Measurements from ENCODE around the gene RNF214.

GRCh38 chr11:117218133-117218915, 14.1 kb upstream of the RNF214 start:
- TF ChIP-seq CTCF (optimal IDR thresholded peaks at IDR 0.05 in 1 of 3, IDR thresholded peaks at IDR 0.05 in 1 of 3, conservative IDR thresholded peaks at IDR 0.05 in 1 of 3; ENCODE audit: extremely low read depth in 1 of 3, insufficient read depth in 2 of 3, low read length in 3 of 3) (no peak), EZH2 (IDR thresholded peaks at IDR 0.05; ENCODE audit: low read length) (no peak)

Measured in keratinocyte (primary cell).